Spleen (tissue), 7 donors: ENCODE results near the gene TMEM267.

Experiments
- CTCF ChIP-seq, 11 experiments: fragments of 200-600 bp in 7 of 11; fragments of 450-650 bp in 4 of 11; sonication (generic) in 4 of 11; IDR thresholded peaks in 8 of 11; conservative IDR thresholded peaks in 3 of 11; 1 replicate in 7 of 11; 2 replicates in 4 of 11; pipeline versions ENCODE4 v1.4.0 to v1.8.0; 2016 to 2021; ENCODE audit warnings: antibody characterized with exemption in 11 of 11, inconsistent platforms in 4 of 11, mild to moderate bottlenecking in 1 of 11
- POLR2A ChIP-seq, 3 donors: fragments of 450-650 bp; IDR thresholded peaks; one replicate each; pipeline ENCODE4 v1.5.1; 2017; ENCODE audit warnings: antibody characterized with exemption in 3 of 3, mild to moderate bottlenecking in 1 of 3
- donor health status: DM: no; HTN: no; CAD: no; lungs with moderate emphysema.
- donor health status: DM: no; HTN: no; CAD: no.
- donor health status: DM: no; HTN: no; CAD: no.

GRCh38 chr5:43396762-43397304, 86.8 kb downstream of the TMEM267 start:
- TF ChIP-seq CTCF (IDR thresholded peaks at IDR 0.05 in 8 of 11, conservative IDR thresholded peaks at IDR 0.05 in 3 of 11) = no peak
- no peak for TF ChIP-seq POLR2A (IDR thresholded peaks at IDR 0.05)
